ENCODE data around the gene ERFE. TPM values are rescaled to one million over a fixed set of nuclear protein-coding genes. Genes with fewer than 3 reads are reported as not detected.

Gene ERFE
- total RNA-seq, 4 donors from 2014 or later, result 0.40 to 0.57 (median 0.53) TPM; not detected in 1

DNA sequence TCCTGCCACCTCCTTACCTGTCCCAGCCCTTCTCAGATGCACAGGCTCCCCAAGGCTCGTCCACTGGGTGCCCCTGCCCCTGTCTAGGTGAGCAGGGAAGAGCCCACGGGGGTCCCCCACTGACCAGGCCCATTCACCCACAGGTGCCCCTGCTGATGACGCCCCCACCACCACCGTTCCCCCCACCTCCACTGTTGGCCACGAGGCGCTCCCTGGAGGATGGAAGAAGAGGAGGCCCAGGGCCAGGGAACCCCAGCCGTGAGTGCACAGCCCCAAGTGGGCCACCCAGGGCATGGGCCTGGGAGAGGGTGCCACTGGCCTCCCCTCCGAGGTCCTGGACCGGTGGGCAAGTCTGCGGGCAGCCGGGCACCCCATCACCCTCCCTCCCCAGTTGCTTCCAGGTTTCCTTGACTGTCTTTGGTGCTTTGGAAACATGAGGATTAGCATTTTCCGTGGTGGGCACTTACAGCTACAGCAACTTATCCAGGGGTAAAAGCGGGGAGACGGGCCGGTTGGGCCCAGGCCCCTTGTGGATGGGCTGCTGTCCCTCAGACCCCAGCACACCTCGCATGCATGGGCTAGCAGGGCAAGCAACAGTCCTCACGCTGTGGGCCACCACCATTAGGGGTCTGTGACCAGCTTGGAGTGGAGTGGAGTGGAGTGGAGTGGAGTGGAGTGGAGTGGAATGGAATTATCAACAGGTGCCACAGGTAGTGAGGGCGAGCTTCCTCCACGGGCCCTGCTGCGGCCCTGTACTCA, 33.5 kb upstream of the ERFE start:
- DNase-seq, result peak in 1 of 3 donors; percentile 35
- Histone ChIP-seq H3K27me3 (no peaks in the 10 kb centered on the region), H3K4me1 (no peaks in the 10 kb centered on the region), H3K36me3 (no peaks in the 10 kb centered on the region), H3K27ac (no peak overlapping the region), H3K9me3 (no peaks in the 10 kb centered on the region), H3K4me3 (no peak overlapping the region)
- TF ChIP-seq, protein P1, sequence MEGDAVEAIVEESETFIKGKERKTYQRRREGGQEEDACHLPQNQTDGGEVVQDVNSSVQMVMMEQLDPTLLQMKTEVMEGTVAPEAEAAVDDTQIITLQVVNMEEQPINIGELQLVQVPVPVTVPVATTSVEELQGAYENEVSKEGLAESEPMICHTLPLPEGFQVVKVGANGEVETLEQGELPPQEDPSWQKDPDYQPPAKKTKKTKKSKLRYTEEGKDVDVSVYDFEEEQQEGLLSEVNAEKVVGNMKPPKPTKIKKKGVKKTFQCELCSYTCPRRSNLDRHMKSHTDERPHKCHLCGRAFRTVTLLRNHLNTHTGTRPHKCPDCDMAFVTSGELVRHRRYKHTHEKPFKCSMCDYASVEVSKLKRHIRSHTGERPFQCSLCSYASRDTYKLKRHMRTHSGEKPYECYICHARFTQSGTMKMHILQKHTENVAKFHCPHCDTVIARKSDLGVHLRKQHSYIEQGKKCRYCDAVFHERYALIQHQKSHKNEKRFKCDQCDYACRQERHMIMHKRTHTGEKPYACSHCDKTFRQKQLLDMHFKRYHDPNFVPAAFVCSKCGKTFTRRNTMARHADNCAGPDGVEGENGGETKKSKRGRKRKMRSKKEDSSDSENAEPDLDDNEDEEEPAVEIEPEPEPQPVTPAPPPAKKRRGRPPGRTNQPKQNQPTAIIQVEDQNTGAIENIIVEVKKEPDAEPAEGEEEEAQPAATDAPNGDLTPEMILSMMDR (IDR thresholded peaks at IDR 0.05), result no peak
- no peak for TF ChIP-seq POLR2A (IDR thresholded peaks at IDR 0.05)

DNA sequence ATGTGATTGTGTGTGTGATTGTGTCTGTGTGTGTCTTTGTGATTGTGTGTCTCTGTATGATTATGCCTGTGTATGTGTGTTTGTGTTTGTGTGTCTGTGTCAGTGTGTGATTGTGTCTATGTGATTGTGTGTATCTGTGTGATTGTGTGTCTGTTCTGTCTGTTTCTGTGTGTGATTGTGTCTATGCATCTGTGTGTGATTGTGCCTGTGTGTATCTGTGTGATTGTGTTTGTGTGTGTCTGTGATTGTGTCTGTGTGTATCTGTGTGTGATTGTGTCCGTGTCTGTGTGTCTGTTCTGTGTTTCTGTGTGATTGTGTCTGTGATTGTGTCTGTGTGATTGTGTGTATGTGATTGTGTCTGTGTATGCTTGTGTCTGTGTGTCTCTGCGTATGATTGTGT, 32.4 kb upstream of the ERFE start:
- Histone ChIP-seq H3K36me3 (no peaks in the 10 kb centered on the region), H3K27me3 (no peaks in the 10 kb centered on the region), H3K4me1 (no peaks in the 10 kb centered on the region), H3K27ac (no peak overlapping the region), H3K4me3 (no peak overlapping the region), H3K9me3 (no peaks in the 10 kb centered on the region)
- no peak for TF ChIP-seq POLR2A (IDR thresholded peaks at IDR 0.05)
- TF ChIP-seq, protein P1 (IDR thresholded peaks at IDR 0.05), result no peak
- no peak for DNase-seq

DNA sequence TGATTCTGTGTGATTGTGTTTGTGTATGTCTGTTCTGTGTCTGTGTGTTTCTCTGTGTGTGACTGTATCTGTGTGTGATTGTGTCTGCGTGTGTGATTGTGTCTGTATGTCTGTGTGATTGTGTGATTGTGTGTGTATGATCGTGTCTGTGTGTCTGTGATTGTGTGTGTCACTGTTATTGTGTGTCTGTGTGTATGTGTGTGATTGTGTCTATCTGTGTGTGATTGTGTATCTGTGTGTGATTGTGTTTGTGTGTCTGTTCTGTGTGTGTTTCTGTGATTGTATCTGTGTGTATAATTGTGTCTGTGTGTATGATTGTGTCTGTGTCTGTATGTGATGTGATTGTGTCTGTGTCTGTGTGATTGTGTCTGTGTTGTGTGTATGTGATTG, 32.0 kb upstream of the ERFE start:
- no peak for TF ChIP-seq POLR2A (IDR thresholded peaks at IDR 0.05)
- TF ChIP-seq, protein P1 (IDR thresholded peaks at IDR 0.05), result no peak
- H3K4me1 ChIP-seq, result no peaks in the 10 kb centered on the region
- no peak for DNase-seq
- H3K9me3 ChIP-seq, result no peaks in the 10 kb centered on the region
- H3K36me3 ChIP-seq, result no peaks in the 10 kb centered on the region
- no peak overlapping the region for H3K27ac ChIP-seq
- H3K4me3 ChIP-seq, result no peak overlapping the region
- H3K27me3 ChIP-seq, result no peaks in the 10 kb centered on the region

DNA sequence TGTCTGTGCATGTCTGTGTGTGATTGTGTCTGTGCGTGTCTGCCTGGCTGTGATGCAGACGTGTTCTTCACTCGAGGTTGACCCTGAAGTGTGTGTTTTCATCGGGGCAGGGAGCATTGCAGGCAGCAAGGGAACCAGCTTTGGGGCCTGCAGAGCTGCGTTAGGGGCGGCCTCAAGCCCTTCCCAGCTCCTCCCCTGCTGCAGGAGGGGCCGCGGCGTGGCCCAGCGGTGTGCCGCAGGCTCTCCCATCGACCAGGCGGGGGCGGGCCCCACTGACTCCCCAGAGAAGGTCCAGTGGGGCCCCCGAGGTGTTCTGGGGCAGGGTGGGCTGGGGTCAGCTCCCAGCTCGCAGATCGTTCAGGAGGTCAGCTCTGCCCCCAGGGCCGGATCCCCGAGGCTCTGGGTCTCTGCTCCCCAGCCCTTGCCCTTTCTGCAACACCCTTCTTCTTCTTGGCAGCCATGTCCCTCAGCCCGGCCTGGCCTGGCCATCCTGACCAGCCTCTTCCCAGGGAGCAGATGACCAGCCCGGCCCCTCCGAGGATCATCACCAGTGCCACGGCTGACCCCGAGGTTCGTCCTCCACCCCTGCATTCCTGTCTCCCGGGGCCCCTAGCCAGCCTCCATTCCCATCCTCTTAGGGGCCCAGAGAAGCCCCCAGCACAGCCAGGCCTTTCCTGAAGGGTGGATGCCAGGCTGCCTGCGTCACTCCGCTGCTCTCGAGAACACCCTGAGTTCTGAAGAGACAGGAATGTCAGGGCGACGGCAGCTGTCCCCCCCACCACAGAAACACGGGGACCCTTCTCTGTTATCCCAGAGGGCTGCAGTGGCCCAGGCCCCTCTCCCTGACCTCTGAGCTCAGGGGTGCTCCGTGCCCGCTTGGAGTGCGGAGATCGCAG, 31.4 kb upstream of the ERFE start:
- Histone ChIP-seq H3K4me1 (no peaks in the 10 kb centered on the region), H3K9me3 (no peaks in the 10 kb centered on the region), H3K4me3 (peak overlapping the region in 2 of 4 donors; percentile 16 to 38), H3K27ac (no peak overlapping the region), H3K36me3 (no peaks in the 10 kb centered on the region), H3K27me3 (no peaks in the 10 kb centered on the region)
- DNase-seq, result peak in 1 of 3 donors; percentile 56
- no peak for TF ChIP-seq POLR2A (IDR thresholded peaks at IDR 0.05)
- TF ChIP-seq, protein P1 (IDR thresholded peaks at IDR 0.05), result no peak

DNA sequence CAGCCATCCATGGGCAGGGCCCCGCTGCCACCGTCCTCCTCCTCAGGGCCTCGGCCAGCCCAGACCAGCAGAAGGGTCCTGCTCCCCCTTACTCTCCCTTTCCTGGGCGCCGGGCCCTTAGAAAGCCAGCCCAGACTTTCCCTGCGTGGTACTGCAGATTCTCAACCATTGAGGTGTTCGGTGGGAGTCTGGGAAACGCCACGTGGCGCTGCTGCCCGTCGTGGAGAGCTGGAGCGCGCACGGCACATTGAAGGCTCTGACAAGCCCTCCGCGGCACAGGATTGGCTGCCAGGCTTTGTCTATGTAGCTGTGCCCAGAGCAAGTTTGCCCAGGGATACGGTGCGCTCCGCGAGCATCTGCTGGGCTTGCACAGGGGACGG, 30.7 kb upstream of the ERFE start:
- H3K4me3 ChIP-seq, result peak overlapping the region in 1 of 4 donors; percentile 38

More for the DNA sequence above, 30.7 kb upstream of the ERFE start:
- Histone ChIP-seq H3K36me3 (no peaks in the 10 kb centered on the region), H3K9me3 (no peaks in the 10 kb centered on the region), H3K27ac (no peak overlapping the region), H3K4me1 (no peaks in the 10 kb centered on the region), H3K27me3 (no peaks in the 10 kb centered on the region)
- DNase-seq, result peak in 1 of 3 donors; percentile 39
- no peak for TF ChIP-seq POLR2A (IDR thresholded peaks at IDR 0.05)
- TF ChIP-seq, protein P1 (IDR thresholded peaks at IDR 0.05), result no peak
